Hepatocyte (in vitro differentiated cells): Measurements from ENCODE around the gene PTPRN2. TPM values are rescaled to one million over a fixed set of nuclear protein-coding genes. Genes with fewer than 3 reads are reported as not detected.

Experiments used
- DNase-seq: peaks from one replicate; pipeline ENCODE4 v3.0.0-alpha.2; 2016; ENCODE audit warnings: low spot score
- H2AFZ ChIP-seq: fragments of 200-600 bp; sonication (generic); 2 replicates; pipeline ENCODE4 v1.6.0; 2016; ENCODE audit warnings: antibody characterized with exemption, mild to moderate bottlenecking
- H3K27ac ChIP-seq: fragments of 200-600 bp; sonication (generic); 2 replicates; pipeline ENCODE4 v1.5.1; 2016; ENCODE audit warnings: mild to moderate bottlenecking
- H3K27me3 ChIP-seq: fragments of 200-600 bp; sonication (generic); 2 replicates; pipeline ENCODE4 v1.6.1; 2016
- H3K36me3 ChIP-seq: fragments of 200-600 bp; sonication (generic); replicated peaks from 2 replicates; pipeline ENCODE4 v1.5.1; 2016; ENCODE audit warnings: low read depth; ENCODE audit not compliant: insufficient read depth
- H3K4me1 ChIP-seq: fragments of 200-600 bp; sonication (generic); 2 replicates; pipeline ENCODE4 v1.5.1; 2016; ENCODE audit warnings: mild to moderate bottlenecking, moderate library complexity; ENCODE audit not compliant: insufficient read depth
- H3K4me2 ChIP-seq: fragments of 200-600 bp; sonication (generic); 2 replicates; pipeline ENCODE4 v1.6.0; 2016
- H3K4me3 ChIP-seq: fragments of 200-600 bp; sonication (generic); 2 replicates; pipeline ENCODE4 v1.5.1; 2016; ENCODE audit warnings: mild to moderate bottlenecking
- H3K79me2 ChIP-seq: fragments of 200-600 bp; sonication (generic); 2 replicates; pipeline ENCODE4 v1.6.0; 2017; ENCODE audit warnings: mild to moderate bottlenecking
- H3K9me2 ChIP-seq: fragments of 200-600 bp; sonication (generic); replicated peaks from 2 replicates; pipeline ENCODE4 v1.6.0; 2017; ENCODE audit warnings: mild to moderate bottlenecking; ENCODE audit not compliant: insufficient read depth
- H3K9me3 ChIP-seq: fragments of 200-600 bp; sonication (generic); 2 replicates; pipeline ENCODE4 v1.5.1; 2016; ENCODE audit warnings: low read depth, mild to moderate bottlenecking
- H4K20me1 ChIP-seq: fragments of 200-600 bp; sonication (generic); 2 replicates; pipeline ENCODE4 v1.6.0; 2016; ENCODE audit warnings: mild to moderate bottlenecking; ENCODE audit not compliant: insufficient read depth, poor library complexity, severe bottlenecking
- EZH2 ChIP-seq: fragments of 200-600 bp; sonication (generic); IDR thresholded peaks from 2 replicates; pipeline ENCODE4 v1.6.1; 2016; ENCODE audit warnings: antibody characterized with exemption, mild to moderate bottlenecking, borderline replicate concordance
- EZH2phosphoT487 ChIP-seq: fragments of 200-600 bp; sonication (generic); IDR thresholded peaks from one replicate; pipeline ENCODE4 v1.6.1; 2018; ENCODE audit warnings: antibody characterized with exemption, mild to moderate bottlenecking, low read depth, moderate library complexity; ENCODE audit not compliant: unreplicated experiment, severe bottlenecking
- WGBS: methylation state at CpG from one replicate; pipeline ENCODE4 v1.1.6; 2016; ENCODE audit warnings: low lambda C conversion rate; ENCODE audit errors: missing lambda C conversion rate; 5-methylcytosine and 5-hydroxymethylcytosine counted together
- polyA plus RNA-seq: library from polyadenylated mRNA; unstranded; fragments of >200 nt; fragmentation: Nextera tagmentation; extraction: Ambion mirVana; gene quantifications from 2 replicates; pipeline ENCODE4 v1.2.1, GENCODE V29; 2016
- total RNA-seq: library from RNA; depleted of rRNA; stranded (reverse); fragments of >200 nt; gene quantifications from 2 replicates; pipeline ENCODE4 v1.2.3, GENCODE V29; 2014
- TF ChIP-seq, protein P1 (sequence below): fragments of 200-600 bp; sonication (generic); IDR thresholded peaks from 2 replicates; pipeline ENCODE4 v1.5.1; 2016; ENCODE audit warnings: antibody characterized with exemption, mild to moderate bottlenecking; ENCODE audit not compliant: poor library complexity

The PTPRN2 gene
- total and polyA plus RNA-seq, 2 experiments from 2014 or later, result 2.1 to 3.3 TPM

DNA sequence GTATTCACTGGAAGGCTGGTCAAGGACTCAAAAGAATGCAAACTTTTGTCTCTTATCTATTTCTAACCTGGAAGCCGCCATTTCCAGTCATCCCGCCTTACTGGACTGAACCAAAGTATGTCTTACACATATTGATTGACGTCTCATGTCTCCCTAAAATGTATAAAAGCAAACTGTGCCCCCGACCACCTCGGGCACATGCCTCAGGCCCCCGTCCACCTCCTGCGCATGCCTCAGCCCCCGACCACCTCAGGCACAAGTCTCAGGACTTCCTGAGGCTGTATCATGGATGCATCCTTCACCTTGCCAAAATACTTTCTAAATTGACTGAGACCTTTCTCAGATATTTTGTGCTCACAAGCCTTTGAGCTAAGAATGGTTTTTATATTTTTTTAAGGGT, 148.6 kb downstream of the PTPRN2 start:
- DNase-seq, result no peak
- WGBS, result 81% methylated on average over 8 of the region's 8 CpGs

DNA sequence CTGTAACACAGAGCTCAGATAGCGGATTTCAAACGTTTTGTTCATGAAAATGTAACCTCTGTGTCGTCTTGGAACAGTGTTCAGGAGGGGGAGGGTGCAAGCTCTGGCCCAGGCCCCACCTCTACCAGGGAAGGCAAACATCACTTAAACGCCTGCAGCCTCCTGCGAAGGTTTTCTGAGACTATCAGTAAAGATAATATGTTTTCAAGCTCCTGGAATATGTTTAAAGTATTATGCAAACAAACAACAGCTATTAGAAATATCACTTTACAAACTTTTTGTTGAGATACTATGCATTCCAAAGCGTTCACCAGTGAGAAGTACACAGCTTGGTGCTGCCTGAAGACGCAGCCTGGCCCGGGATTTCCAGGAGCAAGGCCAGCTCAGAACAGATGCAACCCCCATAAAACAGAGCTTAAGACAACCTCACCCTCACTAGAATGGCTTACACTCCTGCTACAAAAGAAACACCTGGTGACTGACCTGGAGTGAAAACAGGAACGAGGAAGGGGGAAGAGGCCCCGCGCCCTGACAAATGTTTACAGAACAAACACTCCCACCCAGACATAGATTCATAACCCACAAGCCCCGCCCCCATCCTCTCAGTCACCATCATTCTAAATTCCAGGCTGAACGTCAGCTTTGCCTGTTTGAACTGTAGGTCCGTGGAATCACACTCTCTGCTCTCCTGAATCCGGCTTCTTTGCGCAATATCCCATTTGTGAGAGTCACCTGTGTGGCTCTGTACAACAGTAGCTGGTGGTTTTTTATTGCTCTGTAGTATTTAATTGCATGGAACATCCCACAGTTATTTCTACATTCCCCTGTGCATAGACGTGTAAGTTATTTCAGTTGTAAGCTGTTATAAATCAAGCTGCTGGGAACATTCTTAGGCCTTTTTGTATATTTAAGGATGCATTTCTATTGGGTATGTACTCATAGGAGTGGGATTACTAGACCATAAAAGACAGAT, 155.0 kb downstream of the PTPRN2 start:
- whole genome bisulfite sequencing, result 24% methylated on average over 17 of the region's 17 CpGs

More for the DNA sequence above, 148.6 kb downstream of the PTPRN2 start:
- no peaks in the 10 kb centered on the region for H3K36me3 ChIP-seq
- no peak overlapping the region for H2AFZ ChIP-seq
- H3K27me3 ChIP-seq, result no peaks in the 10 kb centered on the region
- no peaks in the 10 kb centered on the region for H4K20me1 ChIP-seq
- no peak overlapping the region for H3K4me2 ChIP-seq
- no peak overlapping the region for H3K4me3 ChIP-seq
- no peaks in the 10 kb centered on the region for H3K9me3 ChIP-seq
- no peaks in the 10 kb centered on the region for H3K4me1 ChIP-seq
- TF ChIP-seq EZH2phosphoT487, result no peak
- TF ChIP-seq EZH2, result no peak
- TF ChIP-seq, protein P1, sequence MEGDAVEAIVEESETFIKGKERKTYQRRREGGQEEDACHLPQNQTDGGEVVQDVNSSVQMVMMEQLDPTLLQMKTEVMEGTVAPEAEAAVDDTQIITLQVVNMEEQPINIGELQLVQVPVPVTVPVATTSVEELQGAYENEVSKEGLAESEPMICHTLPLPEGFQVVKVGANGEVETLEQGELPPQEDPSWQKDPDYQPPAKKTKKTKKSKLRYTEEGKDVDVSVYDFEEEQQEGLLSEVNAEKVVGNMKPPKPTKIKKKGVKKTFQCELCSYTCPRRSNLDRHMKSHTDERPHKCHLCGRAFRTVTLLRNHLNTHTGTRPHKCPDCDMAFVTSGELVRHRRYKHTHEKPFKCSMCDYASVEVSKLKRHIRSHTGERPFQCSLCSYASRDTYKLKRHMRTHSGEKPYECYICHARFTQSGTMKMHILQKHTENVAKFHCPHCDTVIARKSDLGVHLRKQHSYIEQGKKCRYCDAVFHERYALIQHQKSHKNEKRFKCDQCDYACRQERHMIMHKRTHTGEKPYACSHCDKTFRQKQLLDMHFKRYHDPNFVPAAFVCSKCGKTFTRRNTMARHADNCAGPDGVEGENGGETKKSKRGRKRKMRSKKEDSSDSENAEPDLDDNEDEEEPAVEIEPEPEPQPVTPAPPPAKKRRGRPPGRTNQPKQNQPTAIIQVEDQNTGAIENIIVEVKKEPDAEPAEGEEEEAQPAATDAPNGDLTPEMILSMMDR, result no peak
- H3K27ac ChIP-seq, result no peak overlapping the region
- H3K9me2 ChIP-seq, result no peaks in the 10 kb centered on the region
- H3K79me2 ChIP-seq, result no peaks in the 10 kb centered on the region

DNA sequence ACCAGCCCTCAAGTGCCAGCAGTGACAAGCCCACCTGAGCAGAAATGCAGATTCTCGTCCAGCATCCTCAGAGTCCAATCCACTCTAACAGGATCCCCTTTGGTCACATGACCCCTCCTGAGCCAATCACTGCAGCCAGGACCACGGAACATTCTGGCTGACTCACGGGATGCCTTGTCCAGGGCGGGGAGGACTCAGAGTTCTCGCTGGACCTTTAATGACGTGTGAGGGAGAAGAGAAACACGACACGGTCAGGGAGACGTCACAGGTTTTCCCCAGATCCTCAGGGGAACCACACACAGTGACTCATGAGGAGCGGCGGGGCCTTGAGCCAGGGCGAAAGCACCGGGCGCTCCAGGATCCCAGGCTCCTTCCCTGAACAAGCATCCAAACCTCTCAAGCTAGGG, 155.7 kb downstream of the PTPRN2 start:
- no peaks in the 10 kb centered on the region for H3K36me3 ChIP-seq
- TF ChIP-seq EZH2 (no peak), EZH2phosphoT487 (no peak)
- TF ChIP-seq, protein P1, result no peak
- no peaks in the 10 kb centered on the region for H3K79me2 ChIP-seq
- no peak overlapping the region for H2AFZ ChIP-seq
- H3K27ac ChIP-seq, result peak overlapping the region; percentile 95
- H3K9me3 ChIP-seq, result no peaks in the 10 kb centered on the region
- H3K4me1 ChIP-seq, result peaks cover 18% of the 10 kb centered on the region
- 39% methylated on average over 14 of the region's 14 CpGs for WGBS
- no peak overlapping the region for H3K4me3 ChIP-seq
- no peaks in the 10 kb centered on the region for H4K20me1 ChIP-seq
- peak overlapping the region; percentile 65 for H3K4me2 ChIP-seq
- H3K9me2 ChIP-seq, result no peaks in the 10 kb centered on the region
- no peaks in the 10 kb centered on the region for H3K27me3 ChIP-seq
- DNase-seq, result peak; percentile 94

More for the DNA sequence above, 155.0 kb downstream of the PTPRN2 start:
- no peaks in the 10 kb centered on the region for H3K9me3 ChIP-seq
- H4K20me1 ChIP-seq, result no peaks in the 10 kb centered on the region
- no peak overlapping the region for H3K4me3 ChIP-seq
- H3K4me2 ChIP-seq, result peak overlapping the region; percentile 65
- H3K79me2 ChIP-seq, result no peaks in the 10 kb centered on the region
- no peak for TF ChIP-seq EZH2
- TF ChIP-seq, protein P1, result no peak
- no peak for TF ChIP-seq EZH2phosphoT487
- H3K4me1 ChIP-seq, result peaks cover 18% of the 10 kb centered on the region
- no peak overlapping the region for H2AFZ ChIP-seq
- H3K9me2 ChIP-seq, result no peaks in the 10 kb centered on the region
- DNase-seq, result peak; percentile 93
- H3K27ac ChIP-seq, result peak overlapping the region; percentile 95
- H3K27me3 ChIP-seq, result no peaks in the 10 kb centered on the region
- H3K36me3 ChIP-seq, result no peaks in the 10 kb centered on the region
